ENCODE data around the gene MRPS27. TPM values are rescaled to one million over a fixed set of nuclear protein-coding genes. Genes with fewer than 3 reads are reported as not detected.

The MRPS27 gene
- total and polyA plus RNA-seq, 2 of the 13 experiments (the other 11 are each of a cell fraction or from before 2014, with no cell fraction given): 71.8 to 115 TPM

DNA sequence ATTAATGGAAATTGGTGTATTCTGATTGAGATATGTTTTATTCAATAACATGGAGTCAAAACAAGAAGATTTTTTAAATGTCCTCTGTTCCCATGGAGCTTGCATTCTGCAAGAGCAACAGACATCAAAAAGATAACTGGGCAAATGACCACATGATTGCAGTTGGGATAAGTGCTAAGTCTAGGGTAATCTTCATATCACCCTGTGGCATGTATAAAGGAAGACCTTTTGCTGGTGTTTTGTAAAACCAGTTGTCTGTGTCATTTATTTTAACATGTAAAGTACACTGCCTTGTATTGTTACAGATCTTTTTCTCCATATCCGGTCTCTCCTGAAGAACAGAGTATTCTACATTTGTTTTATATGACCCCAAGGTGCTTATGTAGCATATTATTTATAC, 44.1 kb upstream of the MRPS27 start (continued):
- TF ChIP-seq ZZZ3 (CRISPR knock-in tag; IDR thresholded peaks at IDR 0.05; ENCODE audit: borderline replicate concordance) (no peak), AHR (CRISPR knock-in tag; IDR thresholded peaks at IDR 0.05) (no peak), ZKSCAN8 (CRISPR knock-in tag; IDR thresholded peaks at IDR 0.05; ENCODE audit: borderline replicate concordance) (no peak), RXRB (CRISPR knock-in tag; IDR thresholded peaks at IDR 0.05; ENCODE audit: borderline replicate concordance) (no peak)
- TF ChIP-seq, protein P1, sequence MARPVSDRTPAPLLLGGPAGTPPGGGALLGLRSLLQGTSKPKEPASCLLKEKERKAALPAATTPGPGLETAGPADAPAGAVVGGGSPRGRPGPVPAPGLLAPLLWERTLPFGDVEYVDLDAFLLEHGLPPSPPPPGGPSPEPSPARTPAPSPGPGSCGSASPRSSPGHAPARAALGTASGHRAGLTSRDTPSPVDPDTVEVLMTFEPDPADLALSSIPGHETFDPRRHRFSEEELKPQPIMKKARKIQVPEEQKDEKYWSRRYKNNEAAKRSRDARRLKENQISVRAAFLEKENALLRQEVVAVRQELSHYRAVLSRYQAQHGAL (CRISPR knock-in tag; IDR thresholded peaks at IDR 0.05; ENCODE audit: not compliant biosample characterization): no peak

DNA sequence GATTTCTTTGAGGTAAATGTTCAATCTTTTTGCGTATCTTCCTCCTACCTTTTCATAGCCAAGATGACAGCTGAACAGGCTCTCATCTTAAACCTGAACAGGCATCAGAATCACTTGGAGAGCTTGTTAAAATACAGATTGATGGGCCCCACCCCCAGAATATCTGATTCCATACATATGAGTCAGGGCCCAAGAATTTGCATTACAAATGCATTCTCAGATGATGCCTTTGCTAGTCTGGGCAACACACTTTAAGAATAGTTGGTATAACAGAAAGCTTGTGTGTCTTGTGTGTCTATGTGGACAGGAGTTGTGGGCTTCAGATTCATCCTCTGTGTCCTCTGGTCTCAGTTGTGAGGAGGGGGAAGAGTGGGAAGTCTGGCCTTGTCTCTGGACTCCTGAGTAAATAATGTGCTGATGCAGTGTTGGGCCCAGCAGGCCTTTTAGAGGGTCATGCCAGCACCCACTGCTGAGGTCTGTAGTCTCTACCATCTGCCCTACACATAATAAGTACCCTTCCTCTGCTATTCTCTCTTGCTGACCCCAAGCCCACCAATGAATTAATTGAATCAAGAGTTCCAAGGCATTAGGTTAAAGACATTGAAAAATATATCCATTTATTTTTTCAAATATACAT, 43.2 kb upstream of the MRPS27 start:
- ATAC-seq (no peak), DNase-seq (ENCODE audit: low spot score) (no peak), FAIRE-seq (no peak)
- no TSS peak for BruUV-seq (replicated peaks)
- H3K9ac ChIP-seq (ENCODE audit: insufficient read depth, low read depth, low read length): no peak overlapping the region
- H3K4me2 ChIP-seq (ENCODE audit: low read depth, low read length): no peak overlapping the region
- no peaks in the 10 kb centered on the region for H3K27me3 ChIP-seq (ENCODE audit: control insufficient read depth in 1 of 2, insufficient read depth in 2 of 2, low read length in 2 of 2)
- intact Hi-C loops (cut with micrococcal nuclease; ENCODE audit: unreplicated experiment) (no loop called here), in situ Hi-C loops (cut with HindIII; ENCODE audit: extremely low pct_ligation_motif_present, low pct_unique_long_range_greater_than_20kb) (loop anchor here (10.0 kb wide), 1 partner anchor 452 kb away; the partner anchor contains the start of gene TNPO1)
- H4K20me1 ChIP-seq (ENCODE audit: insufficient read depth, low read length): no peaks in the 10 kb centered on the region
- ChIA-PET POLR2A (no interaction called here), CTCF (ENCODE audit: low intra/inter-chr PET ratio, low total read pairs) (no interaction called here)
- no peaks in the 10 kb centered on the region for H3K79me2 ChIP-seq (ENCODE audit: insufficient read depth, low read length)
- WGBS (ENCODE audit: low lambda C conversion rate): 100% methylated on average over 1 of the region's 1 CpG
- H2AFZ ChIP-seq (ENCODE audit: low read length): no peak overlapping the region
- no peak overlapping the region for H3K27ac ChIP-seq (ENCODE audit: extremely low read length, insufficient read depth, low read length)
- H3K36me3 ChIP-seq (replicated peaks in 1 of 2; ENCODE audit: control insufficient read depth in 1 of 2, insufficient read depth in 2 of 2, low read length in 2 of 2): peaks cover 3 to 36% of the 10 kb centered on the region in 2 experiments
- peaks cover 6% of the 10 kb centered on the region; the same call in 1 of the 2 replicates for H3K4me1 ChIP-seq (ENCODE audit: insufficient read depth, low read length)
- no peaks in the 10 kb centered on the region for H3K9me3 ChIP-seq (ENCODE audit: low read length)
- no peak overlapping the region for H3K4me3 ChIP-seq (replicated peaks in 1 of 3; ENCODE audit: insufficient read depth in 1 of 3, low read depth in 2 of 3, low read length in 3 of 3)
- no peak for TF ChIP-seq SATB2 (CRISPR knock-in tag; IDR thresholded peaks at IDR 0.05)
- TF ChIP-seq SRSF9 (IDR thresholded peaks at IDR 0.05; ENCODE audit: borderline replicate concordance, insufficient read depth, low read depth, low read length, poor library complexity, severe bottlenecking): no peak
- no peak for TF ChIP-seq ZNF430 (CRISPR knock-in tag; IDR thresholded peaks at IDR 0.05)
- TF ChIP-seq ZNF572 (CRISPR knock-in tag; IDR thresholded peaks at IDR 0.05): no peak
- no peak for TF ChIP-seq PCBP1 (IDR thresholded peaks at IDR 0.05; ENCODE audit: borderline replicate concordance, low read depth, low read length)
- TF ChIP-seq NR0B2 (CRISPR knock-in tag; IDR thresholded peaks at IDR 0.05): no peak
- TF ChIP-seq ZNF772 (CRISPR knock-in tag; IDR thresholded peaks at IDR 0.05): no peak
- TF ChIP-seq, protein P2, sequence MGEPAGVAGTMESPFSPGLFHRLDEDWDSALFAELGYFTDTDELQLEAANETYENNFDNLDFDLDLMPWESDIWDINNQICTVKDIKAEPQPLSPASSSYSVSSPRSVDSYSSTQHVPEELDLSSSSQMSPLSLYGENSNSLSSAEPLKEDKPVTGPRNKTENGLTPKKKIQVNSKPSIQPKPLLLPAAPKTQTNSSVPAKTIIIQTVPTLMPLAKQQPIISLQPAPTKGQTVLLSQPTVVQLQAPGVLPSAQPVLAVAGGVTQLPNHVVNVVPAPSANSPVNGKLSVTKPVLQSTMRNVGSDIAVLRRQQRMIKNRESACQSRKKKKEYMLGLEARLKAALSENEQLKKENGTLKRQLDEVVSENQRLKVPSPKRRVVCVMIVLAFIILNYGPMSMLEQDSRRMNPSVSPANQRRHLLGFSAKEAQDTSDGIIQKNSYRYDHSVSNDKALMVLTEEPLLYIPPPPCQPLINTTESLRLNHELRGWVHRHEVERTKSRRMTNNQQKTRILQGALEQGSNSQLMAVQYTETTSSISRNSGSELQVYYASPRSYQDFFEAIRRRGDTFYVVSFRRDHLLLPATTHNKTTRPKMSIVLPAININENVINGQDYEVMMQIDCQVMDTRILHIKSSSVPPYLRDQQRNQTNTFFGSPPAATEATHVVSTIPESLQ (CRISPR knock-in tag; conservative IDR thresholded peaks at IDR 0.05): no peak
- TF ChIP-seq AGO2 (optimal IDR thresholded peaks at IDR 0.05; ENCODE audit: low read depth, low read length): no peak

Data from HepG2 (cell line).